Cerebellar nuclear complex (tissue), 1 donor: Measurements from ENCODE around the gene HK3.

Source experiments
- DNase-seq, 2 experiments: peaks; one replicate each; lab custom pipeline; 2025; lab: John Stamatoyannopoulos, UW

The HK3 gene

DNA sequence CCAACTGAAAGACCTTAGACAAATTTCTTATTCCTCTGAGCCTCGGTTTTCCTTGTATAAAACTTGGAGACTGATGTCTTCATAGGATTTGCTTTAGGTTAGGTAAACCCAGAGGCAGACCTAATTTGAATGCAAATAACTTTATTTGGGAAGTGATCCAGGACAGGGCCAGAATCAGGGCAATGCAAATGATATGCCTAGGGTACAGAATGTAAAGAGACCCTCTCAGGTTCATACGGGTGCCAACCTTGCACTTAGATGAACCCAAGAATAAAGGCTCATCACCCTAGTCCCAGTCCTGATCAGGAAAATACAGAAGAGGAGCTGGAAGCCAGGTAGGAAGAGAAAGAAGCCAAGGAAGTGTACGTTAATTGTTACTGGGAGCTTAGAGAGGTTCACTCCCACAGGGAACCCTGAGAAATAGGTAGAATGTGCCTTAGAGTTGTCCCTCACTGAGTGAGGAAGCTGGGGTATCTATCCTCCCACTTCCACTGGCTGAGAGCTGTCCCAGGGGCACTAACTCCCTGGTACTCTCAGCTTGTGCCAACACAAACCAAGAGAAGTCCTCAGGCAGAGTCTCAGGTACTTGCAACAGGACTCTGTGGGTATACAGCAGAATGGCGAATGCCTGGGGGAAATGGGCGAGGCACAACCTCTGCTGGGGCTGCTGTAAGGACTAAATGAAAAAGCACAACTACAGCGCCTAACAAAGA, 3.1 kb upstream of the HK3 start:
- no peak for DNase-seq

DNA sequence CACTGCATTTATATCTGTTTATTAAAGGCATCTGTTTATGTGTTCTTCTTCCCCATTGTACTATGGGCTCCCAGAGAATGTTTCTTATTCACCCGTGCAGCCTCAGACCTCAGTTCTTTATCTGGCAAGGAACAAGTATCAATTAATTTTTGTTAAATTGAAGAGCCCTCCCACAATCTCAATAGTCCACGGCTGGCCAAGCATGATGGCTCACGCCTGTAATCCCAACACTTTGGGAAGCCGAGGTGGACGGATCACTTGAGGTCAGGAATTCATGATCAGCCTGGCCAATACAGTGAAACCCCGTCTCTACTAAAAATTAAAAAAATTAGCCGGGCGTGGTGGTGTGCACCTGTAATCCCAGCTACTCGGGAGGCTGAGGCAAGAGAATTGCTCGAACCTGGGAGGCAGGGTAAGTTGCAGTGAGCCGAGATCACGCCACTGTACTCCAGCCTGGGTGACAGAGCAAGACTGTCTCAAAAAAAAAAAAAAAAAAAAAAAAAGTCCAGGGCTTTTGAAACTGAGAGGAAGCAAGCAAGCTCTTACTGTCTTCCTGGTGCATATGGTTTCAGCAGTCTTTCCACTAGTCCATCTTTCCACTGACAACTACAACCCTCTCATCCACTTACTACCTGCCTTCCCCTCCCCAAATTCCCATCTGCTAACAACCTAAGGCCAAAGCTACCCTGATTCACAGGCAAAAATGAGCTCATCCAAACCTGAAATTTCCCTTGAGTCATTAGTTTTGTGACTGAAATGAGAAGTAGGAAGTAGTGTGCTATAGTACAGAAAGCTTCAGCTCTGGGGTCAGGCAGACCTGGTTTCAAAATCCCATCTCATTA, 2.3 kb upstream of the HK3 start:
- DNase-seq: no peak

DNA sequence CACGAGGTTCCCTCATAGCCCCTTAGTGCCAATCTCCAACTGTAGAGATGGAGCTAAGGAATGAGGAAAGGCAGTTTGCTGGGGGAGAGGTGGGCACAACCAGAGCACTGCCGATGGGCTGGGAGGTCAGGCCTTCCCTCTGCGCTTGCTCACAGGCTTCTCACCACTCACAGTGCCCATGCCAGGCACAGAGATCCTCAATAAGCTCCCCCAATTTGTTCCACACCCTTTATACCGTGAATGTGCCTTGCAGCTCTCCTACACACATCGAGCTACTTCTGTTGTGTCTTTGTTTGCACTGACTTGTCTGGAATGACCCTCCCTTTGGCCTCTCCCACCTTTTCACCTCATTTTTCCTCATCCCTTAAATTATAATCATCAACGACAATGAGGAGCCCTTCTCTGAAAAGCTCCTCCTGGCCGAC, 1.6 kb upstream of the HK3 start:
- no peak for DNase-seq

DNA sequence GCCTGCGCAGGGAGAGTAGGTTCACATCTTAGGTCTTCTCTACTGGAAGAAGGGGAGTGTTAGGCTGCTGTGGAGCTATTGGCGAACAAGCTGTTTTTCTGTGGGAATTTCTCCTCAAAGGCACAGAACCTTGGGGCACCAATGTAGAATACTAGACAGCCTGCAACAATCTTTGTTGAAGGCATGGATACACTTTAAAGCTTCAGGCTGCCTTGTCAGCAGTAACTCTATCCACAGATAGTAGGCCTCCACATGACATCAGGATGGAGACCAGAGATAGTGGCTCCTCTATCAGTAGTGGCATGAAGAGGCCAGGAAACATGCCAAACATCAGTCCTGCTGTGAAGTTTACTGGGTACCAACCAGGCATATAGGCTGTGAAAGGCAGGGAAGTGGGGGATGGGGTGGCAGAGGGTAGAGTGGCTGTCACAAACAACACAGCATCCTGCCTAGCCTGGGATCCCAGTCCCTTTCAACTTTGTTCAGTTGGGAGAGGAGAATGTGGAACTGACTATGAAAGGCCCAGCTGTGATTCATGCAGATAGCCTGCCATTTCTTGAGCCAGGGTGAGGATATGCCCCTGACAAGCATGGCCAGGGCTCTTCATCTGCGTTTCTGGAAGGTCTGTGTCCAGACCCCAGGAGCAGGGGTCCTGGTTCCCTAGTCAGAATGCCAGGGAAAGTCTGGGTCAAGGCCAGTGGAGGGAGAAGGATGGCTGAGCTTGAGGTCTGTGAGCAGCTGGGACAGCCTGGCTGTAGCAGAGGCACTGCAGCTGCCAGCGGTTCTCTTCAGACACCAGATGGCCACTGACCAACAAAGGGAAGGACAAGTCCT, 1.0 kb upstream of the HK3 start:
- DNase-seq: no peak

DNA sequence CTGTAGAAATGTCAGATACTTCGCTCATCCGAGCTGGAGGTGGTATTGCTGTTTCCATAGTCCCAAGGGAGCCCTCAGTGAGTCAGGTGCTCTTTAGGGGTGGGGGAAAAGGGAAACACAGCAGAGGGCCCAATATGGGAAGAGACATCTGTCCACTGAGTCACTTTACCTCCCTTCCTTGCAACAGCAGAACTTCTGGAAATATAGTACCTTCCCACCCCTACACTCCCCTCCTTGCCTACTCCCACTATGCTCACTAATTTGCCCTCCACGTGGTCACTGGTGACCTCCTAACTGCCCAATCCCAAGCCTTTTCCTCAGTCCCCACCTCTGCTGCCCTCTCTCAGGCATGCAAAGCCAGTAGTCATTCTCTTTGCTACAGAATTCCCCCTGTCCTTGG, 1.9 kb downstream of the HK3 start:
- DNase-seq: no peak

DNA sequence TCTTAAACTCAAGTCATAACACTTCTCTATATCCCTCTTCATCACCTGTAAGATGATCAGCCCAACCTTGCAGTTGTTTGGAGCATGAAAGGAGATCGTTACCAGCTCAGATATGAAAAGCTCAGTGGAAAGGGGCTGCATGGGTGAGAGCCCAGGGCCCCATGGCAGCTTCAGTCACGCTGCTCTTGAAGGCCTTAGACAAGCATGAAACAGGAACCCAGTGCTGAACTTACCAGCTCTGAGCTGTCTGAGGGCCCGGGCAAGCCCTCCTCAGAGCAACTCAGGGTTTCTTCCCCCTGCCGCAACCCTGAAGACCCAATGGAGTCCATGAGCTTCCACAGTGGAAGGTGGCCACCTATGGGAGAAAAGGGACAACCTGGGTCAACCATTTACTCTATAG, 3.3 kb downstream of the HK3 start:
- DNase-seq: no peak

DNA sequence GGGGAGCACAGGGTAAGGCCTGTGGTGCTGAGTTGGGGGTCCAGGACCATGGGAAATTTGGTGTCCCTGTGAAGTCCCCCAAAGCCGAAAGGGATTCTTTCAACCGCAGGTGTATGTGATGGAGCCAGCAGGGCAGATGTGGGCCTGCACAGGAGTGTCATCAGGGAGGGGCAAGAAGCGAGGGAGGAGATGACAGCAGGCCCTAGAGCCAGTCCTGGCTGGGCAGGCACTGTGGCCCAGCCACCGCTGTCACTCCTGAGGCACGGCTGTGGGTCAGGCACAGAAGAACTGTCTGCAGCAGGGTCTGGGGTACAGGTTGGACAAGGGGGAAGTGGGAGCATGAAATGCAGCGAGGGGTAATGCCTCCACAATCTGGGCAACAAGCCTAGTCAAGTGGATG, 4.8 kb downstream of the HK3 start:
- DNase-seq: no peak

DNA sequence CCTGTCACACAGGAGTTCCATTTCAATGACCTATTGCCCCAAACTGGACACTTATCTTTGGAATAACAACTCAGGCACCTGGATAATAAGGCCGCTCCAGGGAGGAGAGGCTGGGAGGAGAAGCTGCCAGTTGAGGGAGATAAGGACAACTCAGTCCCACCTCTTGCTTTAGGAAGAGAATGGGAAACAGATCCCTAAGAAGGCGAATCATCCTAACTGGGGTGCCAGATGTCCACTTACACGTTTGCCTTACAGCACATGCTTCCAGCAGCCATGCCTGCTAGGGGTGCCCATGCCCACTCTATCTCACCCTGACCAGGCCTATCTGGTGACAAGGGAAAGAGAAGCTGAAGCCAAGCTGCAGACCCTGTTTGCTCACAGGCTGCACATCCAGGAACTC, 6.5 kb downstream of the HK3 start:
- no peak for DNase-seq

DNA sequence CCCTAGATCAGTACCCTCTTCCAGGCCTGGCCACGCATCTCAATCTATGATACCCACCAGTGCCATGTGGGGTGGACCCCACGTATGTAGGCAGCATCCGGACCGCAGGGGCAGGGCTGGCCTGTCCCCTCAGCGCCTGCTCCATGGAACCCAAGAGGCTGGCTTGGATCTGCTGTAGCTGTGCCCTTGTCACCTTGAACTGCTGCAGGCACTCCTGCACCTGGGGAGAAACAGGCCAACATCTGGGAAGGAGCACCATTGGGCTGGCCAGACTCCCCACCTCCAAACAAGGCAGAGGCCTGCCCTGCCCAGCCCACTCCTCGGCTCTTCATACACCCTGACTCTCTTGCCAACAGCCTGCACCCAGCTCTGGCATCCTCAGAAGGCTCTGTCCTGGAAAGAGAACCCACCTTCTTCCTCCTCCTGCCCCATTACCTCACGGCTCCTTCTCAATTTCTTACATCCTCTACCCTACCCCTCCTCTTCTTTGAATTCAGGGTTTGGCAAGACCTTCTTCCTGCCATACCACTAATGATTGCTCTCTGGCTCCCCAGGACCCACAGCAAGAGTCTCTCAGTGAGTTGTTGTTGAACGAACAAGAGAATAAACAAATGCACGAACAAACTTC, 7.7 kb downstream of the HK3 start:
- DNase-seq: no peak

DNA sequence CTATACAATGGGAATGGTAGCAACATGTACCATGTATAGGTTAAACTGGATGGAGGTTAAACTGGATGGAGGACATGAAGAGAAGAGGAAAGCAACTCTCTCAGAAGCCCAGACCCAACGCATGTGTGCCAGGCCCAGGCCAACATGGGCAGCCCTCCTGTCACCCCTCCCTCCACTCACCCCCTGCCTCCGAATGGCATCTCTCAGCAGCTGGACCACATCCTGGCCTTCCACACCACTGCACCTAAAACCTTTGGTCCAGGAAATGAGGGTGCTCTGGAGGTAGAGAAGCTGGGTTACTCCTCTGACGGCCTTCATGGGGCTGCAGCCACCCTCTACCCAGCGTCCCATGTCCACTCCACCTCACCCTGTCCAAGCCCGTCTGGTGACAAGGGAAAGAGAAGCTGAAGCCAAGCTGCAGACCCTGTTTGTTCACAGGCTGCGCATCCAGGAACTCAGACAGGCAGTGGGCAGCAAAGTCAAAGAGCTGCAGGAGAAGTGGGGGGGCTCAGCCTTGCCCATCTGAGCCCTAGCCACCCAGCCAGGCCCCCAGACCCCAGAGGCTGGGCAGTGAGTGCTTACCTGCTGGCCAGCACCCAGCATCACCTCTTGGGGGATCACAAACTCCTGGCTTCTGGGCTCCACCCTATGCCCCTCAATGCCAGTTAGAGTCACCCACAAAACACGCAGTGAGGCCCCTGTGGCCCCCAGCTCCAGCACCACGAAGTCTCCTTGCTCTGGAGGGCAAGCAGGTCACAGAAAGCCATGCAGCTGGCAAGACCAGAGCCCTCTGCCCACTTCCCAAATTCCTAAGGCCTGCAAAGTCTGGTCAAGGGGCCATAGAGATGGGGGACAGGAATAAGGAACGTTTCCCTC, 8.5 kb downstream of the HK3 start:
- no peak for DNase-seq

DNA sequence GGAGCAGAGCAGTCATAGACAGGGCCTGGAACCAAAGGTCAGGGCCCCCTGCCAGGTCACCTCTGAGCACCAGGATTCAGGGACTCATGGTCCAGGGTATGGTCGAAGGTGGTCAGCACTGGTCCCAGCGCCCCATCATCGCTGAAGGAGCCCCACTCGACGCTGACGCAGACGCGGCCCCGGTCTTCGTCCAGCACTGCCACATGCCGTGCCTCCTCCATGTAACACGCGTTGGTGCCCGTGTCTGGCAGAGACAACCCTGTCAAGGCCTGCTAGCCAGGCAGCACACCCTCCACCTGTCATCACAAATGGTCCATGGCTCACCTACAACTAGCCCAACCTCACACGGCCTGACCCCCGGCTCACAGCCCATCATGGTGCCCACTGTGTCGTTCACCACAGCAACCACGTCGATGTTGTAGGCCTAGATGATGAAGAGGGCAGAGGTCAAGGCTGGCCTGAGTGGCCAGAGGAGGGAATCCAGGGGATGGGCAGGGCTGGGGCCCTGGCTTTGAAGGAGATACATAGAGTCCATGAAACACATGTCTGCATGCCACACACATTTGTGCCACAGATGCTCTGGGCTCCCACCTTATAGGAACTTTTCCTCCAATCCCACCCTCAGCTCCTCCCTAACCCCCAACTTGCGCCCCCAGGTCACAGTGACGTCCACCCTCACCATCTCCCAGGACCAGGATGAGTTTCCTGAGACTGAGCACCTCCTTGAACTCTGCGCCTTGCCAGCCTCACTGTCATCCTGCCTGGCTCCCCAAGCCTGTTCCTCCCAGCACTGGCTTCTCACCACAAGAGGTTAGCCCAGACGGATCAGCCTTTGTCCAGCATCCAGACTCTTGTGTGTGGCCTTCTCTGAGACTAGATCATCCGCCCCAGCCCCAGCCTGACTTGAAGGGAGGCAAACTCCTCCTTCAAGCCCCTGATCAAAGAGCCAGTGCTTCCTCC, 9.5 kb downstream of the HK3 start:
- no peak for DNase-seq

DNA sequence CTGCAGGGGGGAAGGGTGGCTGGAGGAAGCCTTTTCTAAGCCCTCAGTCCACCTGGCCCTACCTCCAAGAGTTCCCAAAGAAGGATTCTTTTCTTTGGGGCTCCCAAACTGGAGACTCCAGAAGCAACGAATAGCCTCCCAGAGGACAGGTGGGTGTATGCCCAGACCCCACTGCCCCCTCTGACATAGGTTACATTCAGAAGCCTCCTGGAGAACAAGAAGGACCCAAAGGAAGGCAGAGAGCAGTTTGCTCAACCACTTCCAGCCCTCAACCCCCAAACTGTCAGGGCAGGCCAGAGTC, 10.3 kb downstream of the HK3 start:
- DNase-seq: no peak

DNA sequence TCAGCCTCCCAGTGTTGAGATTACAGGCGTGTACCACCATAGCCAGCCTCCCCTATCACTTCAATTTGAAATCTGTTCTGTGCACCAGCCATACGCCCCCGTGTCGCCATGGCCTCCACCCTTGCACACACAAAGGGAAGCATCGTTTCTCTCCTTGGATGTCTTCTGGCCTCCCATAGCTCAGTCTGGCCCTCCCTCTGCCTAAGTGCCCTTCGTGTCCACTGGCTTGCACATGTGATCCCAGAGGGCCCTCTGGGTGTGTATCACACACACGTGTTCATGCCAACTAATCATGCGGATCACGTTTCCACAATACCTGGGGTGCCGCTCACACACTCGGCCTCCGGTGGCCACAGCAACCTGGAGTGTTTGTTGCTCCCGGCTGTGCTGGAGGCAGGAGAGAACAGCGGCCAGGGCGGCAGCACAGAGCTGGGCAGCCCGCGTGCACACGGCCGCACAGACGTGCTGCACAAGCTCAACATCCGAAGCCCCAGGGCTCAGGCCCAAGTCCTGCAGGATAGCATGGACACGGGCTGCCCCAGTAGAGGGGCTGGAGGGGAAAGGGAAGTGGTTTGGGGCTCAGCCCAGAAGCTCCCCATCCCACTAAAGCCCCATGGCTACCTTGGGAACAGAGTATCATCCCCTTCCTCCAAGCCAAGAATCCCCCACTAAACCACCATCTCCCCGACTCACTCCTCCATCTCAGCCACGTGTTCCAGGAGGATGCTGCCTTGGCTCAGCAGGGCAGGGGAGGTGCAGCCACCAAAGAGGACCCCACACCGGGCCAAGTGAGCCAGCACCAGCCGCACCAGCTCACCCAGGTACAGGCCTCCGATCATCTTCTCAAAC, 10.9 kb downstream of the HK3 start:
- DNase-seq: no peak

DNA sequence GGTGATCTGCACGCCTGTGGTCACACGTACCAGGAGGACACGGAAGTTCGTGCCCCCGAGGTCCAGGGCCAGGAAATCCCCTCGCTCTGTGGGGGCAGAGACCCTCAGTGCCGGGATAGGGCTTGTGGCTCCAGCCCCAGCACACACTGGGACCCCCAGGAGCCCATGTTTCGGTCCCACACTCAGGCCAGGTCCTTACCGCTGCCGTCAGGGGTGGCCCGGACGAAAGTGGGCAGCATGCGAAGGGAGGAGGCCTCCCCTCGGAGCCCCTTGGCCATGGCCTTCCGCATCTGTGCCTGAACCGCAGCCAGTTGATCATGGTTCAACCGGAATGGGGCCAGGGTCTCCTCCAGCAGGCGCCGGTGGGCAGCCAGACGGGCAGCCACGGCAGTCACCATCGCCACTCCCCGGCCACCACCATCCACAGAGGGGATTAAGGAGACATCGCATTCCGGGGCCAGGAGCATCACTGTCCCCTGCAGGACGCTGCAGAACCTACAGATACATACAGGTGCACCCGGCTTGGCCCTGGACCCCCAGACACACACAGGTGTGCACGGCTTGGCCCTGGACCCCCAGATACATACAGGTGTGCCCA, 11.8 kb downstream of the HK3 start:
- no peak for DNase-seq

DNA sequence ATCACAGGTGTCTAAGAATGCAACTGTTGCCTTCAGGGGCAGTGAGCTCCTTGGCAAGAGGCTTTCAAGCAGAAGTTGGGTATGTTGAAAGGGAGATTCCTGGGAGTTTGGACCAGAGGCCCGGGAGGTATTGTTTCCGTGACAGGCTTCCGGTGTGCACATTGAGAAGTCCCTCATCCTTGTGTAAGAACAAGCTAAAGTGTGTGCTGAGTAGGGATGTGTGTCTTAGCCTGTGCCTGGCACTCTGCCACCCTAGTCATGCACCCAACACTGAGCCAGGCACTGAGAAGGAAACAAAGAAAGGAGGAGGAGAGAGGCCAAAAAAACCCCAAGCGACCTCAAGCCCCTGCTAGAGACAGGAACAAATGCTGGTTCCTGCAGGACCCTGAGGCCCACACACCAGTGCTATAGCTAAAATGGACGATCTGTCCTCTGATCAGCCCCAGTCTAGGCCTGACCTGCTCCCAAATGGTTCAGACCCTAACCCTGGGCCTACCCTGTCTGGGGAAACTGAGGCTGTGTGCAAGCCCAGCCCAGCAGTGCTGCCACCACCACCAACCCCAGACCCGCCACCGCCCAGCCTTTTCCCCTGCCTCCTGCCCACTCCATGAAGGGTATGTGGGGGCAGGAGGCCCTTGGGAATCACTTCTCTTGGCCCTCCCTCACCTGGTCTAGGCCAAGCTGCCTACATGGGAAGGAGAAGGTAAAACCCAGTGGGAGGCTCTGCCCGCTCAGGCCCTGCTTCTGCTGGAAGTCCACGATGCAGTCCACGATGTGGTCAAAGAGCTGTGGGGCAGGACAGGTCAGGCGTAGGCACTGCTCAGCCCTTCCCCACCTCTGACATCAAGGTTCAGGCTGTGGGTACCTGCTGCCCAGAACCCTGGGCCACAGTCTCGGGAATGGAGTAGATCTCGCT, 12.6 kb downstream of the HK3 start:
- DNase-seq: no peak

DNA sequence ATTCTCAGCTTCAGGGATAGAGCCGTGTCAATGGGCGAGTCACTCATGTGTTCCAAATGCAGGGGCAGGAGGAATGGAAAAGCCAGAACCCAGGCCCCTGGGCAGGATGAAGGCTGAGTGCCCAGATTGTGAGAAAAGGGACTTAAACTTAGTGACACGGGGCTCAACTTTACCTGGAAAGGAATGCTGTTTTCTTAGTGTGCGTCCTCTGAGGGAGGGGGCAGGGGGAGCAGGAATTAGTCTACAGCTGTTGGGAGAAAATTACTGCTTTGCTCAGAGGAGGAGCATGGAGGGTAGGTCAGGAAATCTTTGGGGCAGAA, 14.6 kb downstream of the HK3 start:
- no peak for DNase-seq

DNA sequence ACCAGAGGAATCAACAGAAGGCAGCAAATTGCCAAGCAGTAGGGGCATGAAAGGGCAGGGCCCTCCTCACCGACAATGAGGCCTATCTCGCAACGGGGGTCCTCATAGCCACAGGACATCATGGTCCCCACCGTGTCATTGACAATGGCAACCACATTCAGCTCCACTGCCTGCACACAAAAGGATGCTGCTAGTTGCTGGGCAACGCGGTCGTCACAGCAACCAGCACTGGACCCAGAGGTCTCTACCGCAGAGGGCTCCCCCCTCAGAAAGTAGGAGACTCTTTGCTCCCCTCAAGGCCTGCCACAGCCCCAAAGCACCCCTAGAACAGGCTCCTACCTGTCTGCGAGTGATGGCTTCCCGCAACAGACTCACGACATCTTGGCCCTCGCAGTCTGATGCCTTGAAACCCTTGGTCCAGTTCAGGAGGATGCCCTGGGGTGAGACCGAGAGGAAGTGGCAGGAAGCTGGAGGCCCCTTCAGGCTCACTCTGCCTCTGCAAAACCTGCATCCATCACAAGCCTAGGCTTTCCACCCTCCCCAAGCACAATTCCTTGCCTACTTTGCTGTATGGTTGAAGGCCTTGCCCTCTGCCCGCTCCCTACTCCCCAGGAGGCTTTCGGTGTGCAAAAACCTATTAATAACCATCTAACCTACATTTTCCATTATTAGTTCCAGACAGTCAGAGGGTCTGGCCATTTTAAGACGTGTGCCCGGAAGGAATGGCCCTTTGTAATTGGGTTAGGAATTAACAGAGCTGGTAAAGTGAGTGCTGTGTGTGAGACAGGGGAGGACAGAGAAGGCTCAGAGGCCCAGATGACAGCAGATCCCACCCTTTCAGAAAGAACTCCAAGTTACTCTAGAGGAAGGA, 15.2 kb downstream of the HK3 start:
- no peak for DNase-seq
